ENCODE measurements around the gene UNC13B.

UNC13B gene

DNA sequence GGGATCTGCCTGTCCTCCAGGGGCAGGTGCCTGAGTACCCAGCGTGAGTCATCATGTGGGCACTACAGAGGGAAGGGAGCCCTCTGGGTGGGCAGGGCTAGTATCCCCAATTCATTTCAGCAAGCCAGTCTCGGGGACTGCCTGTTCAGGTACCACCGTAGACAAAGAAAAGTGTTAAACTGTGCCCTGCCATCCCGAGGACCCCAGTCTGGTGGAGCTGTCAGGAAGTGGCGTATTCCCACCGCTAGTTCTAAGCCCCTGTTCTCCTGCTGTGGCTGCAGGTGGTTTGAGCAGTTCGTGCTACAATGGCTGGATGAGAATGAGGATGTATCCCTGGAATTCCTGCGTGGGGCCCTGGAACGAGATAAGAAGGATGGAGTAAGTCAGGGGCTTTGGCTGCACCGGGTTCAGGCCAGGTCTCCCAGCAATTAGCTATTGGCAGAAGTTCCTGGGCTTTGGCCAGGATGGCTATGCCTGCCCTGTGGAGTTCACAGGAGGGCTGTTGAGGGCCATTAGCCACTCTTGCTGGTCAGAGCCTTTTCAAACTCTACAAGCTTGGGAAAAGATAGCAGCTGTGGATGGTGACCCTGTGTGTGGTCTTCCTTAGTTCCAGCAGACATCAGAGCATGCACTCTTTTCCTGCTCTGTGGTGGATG lies 234.9 kb downstream of the UNC13B start:
- H3K9ac ChIP-seq (ENCODE audit: low read length), result no peak overlapping the region
- no peaks in the 10 kb centered on the region for H3K27me3 ChIP-seq (ENCODE audit: insufficient read depth, low read length, poor library complexity)
- no peak overlapping the region for H2AK5ac ChIP-seq (ENCODE audit: low read length)
- H3K36me3 ChIP-seq (ENCODE audit: control insufficient read depth, insufficient read depth, low read length), result no peaks in the 10 kb centered on the region
- no peak for DNase-seq
- H2BK120ac ChIP-seq (ENCODE audit: low read depth, low read length), result no peak overlapping the region
- H4K5ac ChIP-seq (ENCODE audit: low read length), result no peak overlapping the region
- no CpG with 5 or more reads among the region's 10 CpGs for WGBS (ENCODE audit: extremely low coverage, insufficient coverage, low lambda C conversion rate)
- H3K4me3 ChIP-seq (ENCODE audit: low read length), result no peak overlapping the region
- no peak overlapping the region for H3K18ac ChIP-seq (ENCODE audit: low read length)
- no peak overlapping the region for H3K4me2 ChIP-seq (ENCODE audit: low read length)
- no peak overlapping the region for H2BK5ac ChIP-seq (ENCODE audit: low read length)
- H3K79me1 ChIP-seq (ENCODE audit: low read length), result no peaks in the 10 kb centered on the region
- no peaks in the 10 kb centered on the region for H3K4me1 ChIP-seq (ENCODE audit: control insufficient read depth, low read depth, low read length)
- H3K56ac ChIP-seq (ENCODE audit: low read length), result no peak overlapping the region
- no peak overlapping the region for H3K23ac ChIP-seq (ENCODE audit: low read length)
- no peak overlapping the region for H3K27ac ChIP-seq (ENCODE audit: low read depth, low read length)
- no peaks in the 10 kb centered on the region for H3K79me2 ChIP-seq (ENCODE audit: control insufficient read depth, insufficient read depth, low read length)
- no peak overlapping the region for H2BK15ac ChIP-seq (replicated peaks; ENCODE audit: low read depth)
- H4K8ac ChIP-seq (ENCODE audit: low read depth, low read length), result no peak overlapping the region
- no peak overlapping the region for H3K4ac ChIP-seq (ENCODE audit: low read depth, low read length)

DNA sequence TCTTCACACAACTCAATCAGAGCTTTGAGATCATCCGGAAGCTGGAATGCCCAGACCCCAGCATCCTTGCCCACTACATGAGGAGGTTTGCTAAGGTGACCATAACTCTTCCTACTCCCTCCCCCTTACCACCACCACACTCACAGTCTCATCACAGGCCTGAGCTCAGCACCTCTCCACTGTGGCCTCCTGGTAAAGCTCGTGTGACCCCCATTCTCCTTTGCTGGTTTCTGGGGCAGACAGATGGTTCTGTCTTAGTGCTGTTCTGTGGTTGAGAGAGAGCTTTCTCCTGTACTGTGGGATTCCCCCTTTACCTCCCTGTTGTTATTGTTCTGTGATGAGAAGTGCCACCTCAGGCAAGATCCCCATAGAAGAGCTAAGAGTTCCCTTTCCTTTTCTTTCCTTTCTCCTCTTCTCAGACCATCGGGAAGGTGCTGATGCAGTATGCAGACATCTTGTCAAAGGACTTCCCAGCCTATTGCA lies 235.4 kb downstream of the UNC13B start:
- Histone ChIP-seq H3K36me3 (ENCODE audit: control insufficient read depth, insufficient read depth, low read length) (no peaks in the 10 kb centered on the region), H3K27ac (ENCODE audit: low read depth, low read length) (no peak overlapping the region), H3K79me2 (ENCODE audit: control insufficient read depth, insufficient read depth, low read length) (no peaks in the 10 kb centered on the region), H3K56ac (ENCODE audit: low read length) (no peak overlapping the region), H2BK5ac (ENCODE audit: low read length) (no peak overlapping the region), H3K9ac (ENCODE audit: low read length) (no peak overlapping the region), H3K18ac (ENCODE audit: low read length) (no peak overlapping the region), H4K8ac (ENCODE audit: low read depth, low read length) (no peak overlapping the region), H3K4me3 (ENCODE audit: low read length) (no peak overlapping the region), H2BK120ac (ENCODE audit: low read depth, low read length) (no peak overlapping the region), H3K4ac (ENCODE audit: low read depth, low read length) (no peak overlapping the region), H2AK5ac (ENCODE audit: low read length) (no peak overlapping the region), H3K4me2 (ENCODE audit: low read length) (no peak overlapping the region), H3K23ac (ENCODE audit: low read length) (no peak overlapping the region), H3K79me1 (ENCODE audit: low read length) (no peaks in the 10 kb centered on the region), H2BK15ac (replicated peaks; ENCODE audit: low read depth) (no peak overlapping the region), H3K27me3 (ENCODE audit: insufficient read depth, low read length, poor library complexity) (no peaks in the 10 kb centered on the region), H3K4me1 (ENCODE audit: control insufficient read depth, low read depth, low read length) (no peaks in the 10 kb centered on the region), H4K5ac (ENCODE audit: low read length) (no peak overlapping the region)
- no CpG with 5 or more reads among the region's 3 CpGs for WGBS (ENCODE audit: extremely low coverage, insufficient coverage, low lambda C conversion rate)
- DNase-seq, result no peak

DNA sequence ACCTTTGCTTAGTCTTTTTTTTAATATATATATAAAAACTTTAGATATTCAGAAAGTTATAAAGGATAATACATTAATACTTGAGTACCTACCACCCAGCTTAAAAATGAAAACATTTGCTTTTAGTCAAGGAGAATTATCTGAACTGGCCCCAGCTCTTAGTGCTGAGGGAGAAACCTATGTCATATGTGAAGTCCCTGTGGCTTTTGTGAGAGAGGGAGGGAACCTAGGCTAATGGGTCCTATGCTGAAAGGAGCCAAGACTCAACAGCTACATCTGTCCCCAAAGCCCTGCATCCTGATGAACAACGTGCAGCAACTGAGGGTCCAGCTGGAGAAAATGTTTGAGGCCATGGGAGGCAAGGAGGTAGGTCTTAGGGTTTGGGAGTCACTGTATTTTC lies 236.1 kb downstream of the UNC13B start:
- no CpG with 5 or more reads among the region's 1 CpG for WGBS (ENCODE audit: extremely low coverage, insufficient coverage, low lambda C conversion rate)

DNA sequence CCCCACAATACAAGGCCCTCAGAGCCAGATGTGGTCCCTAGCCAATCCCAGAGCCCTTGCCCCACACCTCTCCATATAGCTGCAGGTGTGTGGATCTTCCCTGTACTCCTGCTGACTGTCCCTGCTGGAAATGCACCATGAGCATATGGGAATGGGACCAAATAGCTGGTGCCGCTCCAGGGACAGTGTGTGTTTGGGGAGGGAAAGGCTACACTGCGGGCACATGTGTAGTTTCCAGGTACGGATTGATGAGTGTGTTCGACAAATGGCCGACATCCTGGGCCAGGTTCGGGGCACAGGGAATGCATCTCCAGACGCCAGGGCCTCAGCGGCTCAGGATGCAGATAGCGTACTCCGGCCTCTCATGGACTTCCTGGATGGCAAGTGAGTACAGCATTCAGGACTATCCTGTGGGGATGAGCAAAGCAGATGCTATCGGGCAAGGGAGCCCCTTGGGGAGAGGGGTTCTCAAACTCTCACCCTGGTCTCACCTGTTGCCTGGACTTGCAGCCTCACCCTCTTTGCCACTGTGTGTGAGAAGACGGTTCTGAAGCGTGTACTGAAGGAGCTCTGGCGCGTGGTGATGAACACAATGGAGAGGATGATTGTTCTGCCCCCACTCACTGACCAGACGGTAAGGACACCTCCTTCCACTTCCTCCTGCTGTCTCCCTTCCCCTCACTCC lies 237.0 kb downstream of the UNC13B start:
- no peak overlapping the region for H2BK120ac ChIP-seq (ENCODE audit: low read depth, low read length)
- H3K4me2 ChIP-seq (ENCODE audit: low read length), result no peak overlapping the region
- no peak overlapping the region for H3K4me3 ChIP-seq (ENCODE audit: low read length)
- H3K4me1 ChIP-seq (ENCODE audit: control insufficient read depth, low read depth, low read length), result no peaks in the 10 kb centered on the region
- H2AK5ac ChIP-seq (ENCODE audit: low read length), result no peak overlapping the region
- H3K79me2 ChIP-seq (ENCODE audit: control insufficient read depth, insufficient read depth, low read length), result no peaks in the 10 kb centered on the region
- H2BK5ac ChIP-seq (ENCODE audit: low read length), result no peak overlapping the region
- H3K18ac ChIP-seq (ENCODE audit: low read length), result no peak overlapping the region
- DNase-seq, result no peak
- H3K27me3 ChIP-seq (ENCODE audit: insufficient read depth, low read length, poor library complexity), result no peaks in the 10 kb centered on the region
- no peaks in the 10 kb centered on the region for H3K36me3 ChIP-seq (ENCODE audit: control insufficient read depth, insufficient read depth, low read length)
- H3K56ac ChIP-seq (ENCODE audit: low read length), result no peak overlapping the region
- H4K5ac ChIP-seq (ENCODE audit: low read length), result no peak overlapping the region
- no CpG with 5 or more reads among the region's 16 CpGs for WGBS (ENCODE audit: extremely low coverage, insufficient coverage, low lambda C conversion rate)
- no peak overlapping the region for H3K4ac ChIP-seq (ENCODE audit: low read depth, low read length)
- no peak overlapping the region for H3K27ac ChIP-seq (ENCODE audit: low read depth, low read length)
- H3K79me1 ChIP-seq (ENCODE audit: low read length), result no peaks in the 10 kb centered on the region
- no peak overlapping the region for H2BK15ac ChIP-seq (replicated peaks; ENCODE audit: low read depth)
- no peak overlapping the region for H4K8ac ChIP-seq (ENCODE audit: low read depth, low read length)
- H3K9ac ChIP-seq (ENCODE audit: low read length), result no peak overlapping the region
- H3K23ac ChIP-seq (ENCODE audit: low read length), result no peak overlapping the region

More for the DNA sequence above, 236.1 kb downstream of the UNC13B start:
- Histone ChIP-seq H2AK5ac (ENCODE audit: low read length) (no peak overlapping the region), H3K18ac (ENCODE audit: low read length) (no peak overlapping the region), H2BK15ac (replicated peaks; ENCODE audit: low read depth) (no peak overlapping the region), H3K4me1 (ENCODE audit: control insufficient read depth, low read depth, low read length) (no peaks in the 10 kb centered on the region), H3K9ac (ENCODE audit: low read length) (no peak overlapping the region), H4K8ac (ENCODE audit: low read depth, low read length) (no peak overlapping the region), H2BK120ac (ENCODE audit: low read depth, low read length) (no peak overlapping the region), H3K4ac (ENCODE audit: low read depth, low read length) (no peak overlapping the region), H3K79me1 (ENCODE audit: low read length) (no peaks in the 10 kb centered on the region), H4K5ac (ENCODE audit: low read length) (no peak overlapping the region), H3K4me2 (ENCODE audit: low read length) (no peak overlapping the region), H3K36me3 (ENCODE audit: control insufficient read depth, insufficient read depth, low read length) (no peaks in the 10 kb centered on the region), H3K56ac (ENCODE audit: low read length) (no peak overlapping the region), H3K27me3 (ENCODE audit: insufficient read depth, low read length, poor library complexity) (no peaks in the 10 kb centered on the region), H2BK5ac (ENCODE audit: low read length) (no peak overlapping the region), H3K23ac (ENCODE audit: low read length) (no peak overlapping the region), H3K4me3 (ENCODE audit: low read length) (no peak overlapping the region), H3K79me2 (ENCODE audit: control insufficient read depth, insufficient read depth, low read length) (no peaks in the 10 kb centered on the region), H3K27ac (ENCODE audit: low read depth, low read length) (no peak overlapping the region)
- DNase-seq, result no peak

DNA sequence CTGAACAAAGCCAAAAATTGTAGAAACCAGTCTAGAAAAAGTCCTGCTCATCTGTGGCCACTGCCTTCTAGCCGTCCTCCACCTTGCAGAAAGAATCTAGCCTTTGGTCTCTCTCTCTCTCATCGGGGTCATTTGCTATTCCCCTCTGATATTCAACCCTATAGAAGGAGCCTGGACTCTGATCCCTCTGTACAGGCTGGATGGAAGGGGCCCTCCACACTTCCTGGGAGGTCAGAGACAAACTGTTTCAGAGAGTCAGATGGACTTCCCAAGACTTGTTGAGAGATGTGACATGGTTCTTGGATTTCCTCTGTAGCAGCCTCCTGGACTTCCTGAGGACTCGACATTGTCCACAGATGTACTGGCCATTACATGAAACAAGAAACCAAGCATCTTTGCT lies 243.1 kb downstream of the UNC13B start:
- Histone ChIP-seq H3K27me3 (ENCODE audit: insufficient read depth, low read length, poor library complexity) (no peaks in the 10 kb centered on the region), H4K5ac (ENCODE audit: low read length) (no peak overlapping the region), H2AK5ac (ENCODE audit: low read length) (no peak overlapping the region), H3K18ac (ENCODE audit: low read length) (no peak overlapping the region), H3K23ac (ENCODE audit: low read length) (no peak overlapping the region), H3K27ac (ENCODE audit: low read depth, low read length) (no peak overlapping the region), H4K8ac (ENCODE audit: low read depth, low read length) (no peak overlapping the region), H2BK15ac (replicated peaks; ENCODE audit: low read depth) (no peak overlapping the region), H3K4me3 (ENCODE audit: low read length) (no peak overlapping the region), H3K79me2 (ENCODE audit: control insufficient read depth, insufficient read depth, low read length) (no peaks in the 10 kb centered on the region), H2BK5ac (ENCODE audit: low read length) (no peak overlapping the region), H3K56ac (ENCODE audit: low read length) (no peak overlapping the region), H3K36me3 (ENCODE audit: control insufficient read depth, insufficient read depth, low read length) (no peaks in the 10 kb centered on the region), H3K9ac (ENCODE audit: low read length) (no peak overlapping the region), H3K4ac (ENCODE audit: low read depth, low read length) (no peak overlapping the region), H2BK120ac (ENCODE audit: low read depth, low read length) (no peak overlapping the region), H3K4me1 (ENCODE audit: control insufficient read depth, low read depth, low read length) (peaks cover 6% of the 10 kb centered on the region), H3K79me1 (ENCODE audit: low read length) (no peaks in the 10 kb centered on the region), H3K4me2 (ENCODE audit: low read length) (no peak overlapping the region)
- no peak for DNase-seq
- WGBS (ENCODE audit: extremely low coverage, insufficient coverage, low lambda C conversion rate), result no CpG with 5 or more reads among the region's 3 CpGs

Measured in mesendoderm (in vitro differentiated cells).